GM19463 (cell line): Measurements from ENCODE around the gene PRR35.

Experiments
- ATAC-seq: cut with Tn5 transposase; IDR thresholded peaks from one replicate; pipeline ENCODE4 v1.9.1; 2021; ENCODE audit warnings: mild to moderate bottlenecking, moderate library complexity; ENCODE audit not compliant: unreplicated experiment

The PRR35 gene

GRCh38 chr16:578232-578869 lies 18.2 kb downstream of the PRR35 start:
- ATAC-seq: no peak

- no peak for ATAC-seq
Observed at GRCh38 chr16:578870-579405, 18.7 kb downstream of the PRR35 start.

GRCh38 chr16:580141-580945 lies 20.1 kb downstream of the PRR35 start:
- no peak for ATAC-seq

GRCh38 chr16:580946-581498 lies 20.8 kb downstream of the PRR35 start:
- no peak for ATAC-seq

- ATAC-seq: no peak
Observed at GRCh38 chr16:582218-582613, 22.0 kb downstream of the PRR35 start.

- no peak for ATAC-seq
Observed at GRCh38 chr16:582614-583331, 22.6 kb downstream of the PRR35 start.

- no peak for ATAC-seq
Observed at GRCh38 chr16:583470-583814, 23.2 kb downstream of the PRR35 start.

GRCh38 chr16:583815-584591 lies 23.8 kb downstream of the PRR35 start:
- ATAC-seq: no peak

- ATAC-seq: no peak
Observed at GRCh38 chr16:585351-585750, 25.2 kb downstream of the PRR35 start.

- ATAC-seq: no peak
Observed at GRCh38 chr16:586047-586644, 26.0 kb downstream of the PRR35 start.

GRCh38 chr16:586645-587590 lies 26.7 kb downstream of the PRR35 start:
- ATAC-seq: no peak

GRCh38 chr16:588639-588888 lies 28.4 kb downstream of the PRR35 start:
- ATAC-seq: peak; percentile 3

GRCh38 chr16:588889-589657 lies 28.9 kb downstream of the PRR35 start:
- peak; percentile 60 for ATAC-seq

GRCh38 chr16:589658-590187 lies 29.5 kb downstream of the PRR35 start, which contains the start of gene RAB40C:
Gene RAB40C, plus strand, starts transcription at chr16:590066. Its CDS starts 226 bp downstream, at chr16:590292.
- peak; percentile 75 for ATAC-seq

GRCh38 chr16:590188-590814 lies 30.1 kb downstream of the PRR35 start:
- ATAC-seq: no peak

GRCh38 chr16:590815-591200 lies 30.6 kb downstream of the PRR35 start:
- no peak for ATAC-seq

GRCh38 chr16:591231-591630 lies 31.0 kb downstream of the PRR35 start:
- no peak for ATAC-seq
